Bronchial smooth muscle cell (primary cell): Measurements from ENCODE around the gene TTC21A. TPM values are rescaled to one million over a fixed set of nuclear protein-coding genes. Genes with fewer than 3 reads are reported as not detected.

Source experiments
- total RNA-seq: library from RNA; depleted of rRNA; stranded (reverse); fragments of >200 nt; gene quantifications from 2 replicates; pipeline ENCODE4 v1.2.1, GENCODE V29; 2014

Gene TTC21A, protein sequence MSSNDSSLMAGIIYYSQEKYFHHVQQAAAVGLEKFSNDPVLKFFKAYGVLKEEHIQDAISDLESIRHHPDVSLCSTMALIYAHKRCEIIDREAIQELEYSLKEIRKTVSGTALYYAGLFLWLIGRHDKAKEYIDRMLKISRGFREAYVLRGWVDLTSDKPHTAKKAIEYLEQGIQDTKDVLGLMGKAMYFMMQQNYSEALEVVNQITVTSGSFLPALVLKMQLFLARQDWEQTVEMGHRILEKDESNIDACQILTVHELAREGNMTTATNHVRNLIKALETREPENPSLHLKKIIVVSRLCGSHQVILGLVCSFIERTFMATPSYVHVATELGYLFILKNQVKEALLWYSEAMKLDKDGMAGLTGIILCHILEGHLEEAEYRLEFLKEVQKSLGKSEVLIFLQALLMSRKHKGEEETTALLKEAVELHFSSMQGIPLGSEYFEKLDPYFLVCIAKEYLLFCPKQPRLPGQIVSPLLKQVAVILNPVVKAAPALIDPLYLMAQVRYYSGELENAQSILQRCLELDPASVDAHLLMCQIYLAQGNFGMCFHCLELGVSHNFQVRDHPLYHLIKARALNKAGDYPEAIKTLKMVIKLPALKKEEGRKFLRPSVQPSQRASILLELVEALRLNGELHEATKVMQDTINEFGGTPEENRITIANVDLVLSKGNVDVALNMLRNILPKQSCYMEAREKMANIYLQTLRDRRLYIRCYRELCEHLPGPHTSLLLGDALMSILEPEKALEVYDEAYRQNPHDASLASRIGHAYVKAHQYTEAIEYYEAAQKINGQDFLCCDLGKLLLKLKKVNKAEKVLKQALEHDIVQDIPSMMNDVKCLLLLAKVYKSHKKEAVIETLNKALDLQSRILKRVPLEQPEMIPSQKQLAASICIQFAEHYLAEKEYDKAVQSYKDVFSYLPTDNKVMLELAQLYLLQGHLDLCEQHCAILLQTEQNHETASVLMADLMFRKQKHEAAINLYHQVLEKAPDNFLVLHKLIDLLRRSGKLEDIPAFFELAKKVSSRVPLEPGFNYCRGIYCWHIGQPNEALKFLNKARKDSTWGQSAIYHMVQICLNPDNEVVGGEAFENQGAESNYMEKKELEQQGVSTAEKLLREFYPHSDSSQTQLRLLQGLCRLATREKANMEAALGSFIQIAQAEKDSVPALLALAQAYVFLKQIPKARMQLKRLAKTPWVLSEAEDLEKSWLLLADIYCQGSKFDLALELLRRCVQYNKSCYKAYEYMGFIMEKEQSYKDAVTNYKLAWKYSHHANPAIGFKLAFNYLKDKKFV (N-terminal part only)
- 4.6 and 4.8 TPM in 2 replicates for total RNA-seq

DNA sequence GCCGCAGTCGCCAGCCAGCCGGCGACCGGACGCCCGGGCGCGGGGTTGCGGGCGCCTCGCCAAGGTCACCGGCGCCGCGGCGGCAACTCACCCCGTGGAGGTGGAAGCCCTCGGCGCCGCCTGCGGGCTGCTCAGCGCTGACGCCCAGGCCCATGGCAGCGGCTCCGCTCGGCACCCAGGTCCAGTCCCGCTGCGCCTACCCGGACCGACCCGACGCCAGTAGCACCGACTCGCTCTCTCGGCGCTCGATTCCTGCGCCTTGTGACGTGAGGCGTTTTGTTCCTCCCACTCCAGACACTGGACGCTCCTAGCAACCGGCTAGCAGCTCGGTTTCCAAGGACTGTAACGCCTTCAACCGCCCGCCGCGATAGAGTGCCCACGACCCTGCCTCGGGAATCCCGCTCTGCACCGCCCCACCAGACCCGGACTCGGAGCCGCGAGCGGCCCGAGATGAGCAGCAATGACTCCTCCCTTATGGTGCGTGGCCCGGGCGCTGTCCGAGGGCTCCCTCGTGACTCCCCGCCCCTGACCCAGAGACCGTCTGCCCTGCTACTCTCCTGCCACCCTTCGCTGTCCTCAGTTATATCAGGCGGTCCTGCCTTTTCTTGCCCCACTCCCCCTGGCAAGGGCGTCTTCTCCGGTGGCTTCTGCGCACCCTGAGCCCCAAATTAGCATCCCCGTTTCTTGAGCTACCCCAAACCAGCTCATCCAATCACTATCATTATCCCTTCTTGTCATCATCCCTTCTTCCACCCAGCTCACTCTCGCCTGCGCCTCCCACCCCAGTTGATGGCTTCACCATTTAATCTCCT, at the start of gene TTC21A, which contains the start of gene GORASP1:
TTC21A (plus strand) TSS at position 293 of the 812 bp plus-strand sequence; CDS start at position 451, 158 bp downstream.
GORASP1 (minus strand) TSS at position 240 of the 812 bp plus-strand sequence; CDS start at position 154, 86 bp downstream.

Other genes with a start within 250 kb of the TTC21A start
- gene SCN11A, start 55.7 kb upstream of the TTC21A start, total RNA-seq = under 0.01 TPM in 1 of 2 replicates, not detected in the other
- gene WDR48, start 55.7 kb upstream of the TTC21A start, total RNA-seq = 39.2 and 54.2 TPM in 2 replicates
- gene GORASP1, start 53 bp upstream of the TTC21A start, total RNA-seq = 30.3 and 32.1 TPM in 2 replicates
- gene CSRNP1, start 45.9 kb downstream of the TTC21A start, total RNA-seq = 2.2 and 3.0 TPM in 2 replicates
- under 0.01 TPM in 1 of 2 replicates, not detected in the other for gene XIRP1, start 84.9 kb downstream of the TTC21A start, total RNA-seq
- gene CX3CR1, start 172.4 kb downstream of the TTC21A start, total RNA-seq = not detected in 2 replicates
- not detected in 2 replicates for gene CCR8, start 222.0 kb downstream of the TTC21A start, total RNA-seq